Suprapubic skin (tissue), 4 donors: ENCODE measurements around the gene TRAK1. TPM values are rescaled to one million over a fixed set of nuclear protein-coding genes. Genes with fewer than 3 reads are reported as not detected.

Experiments used
- DNase-seq, 2 donors: peaks; one replicate each; pipeline ENCODE4 v3.0.0-alpha.2; 2019; ENCODE audit warnings: low spot score in 2 of 2
- H3K27ac ChIP-seq: fragments of 200-600 bp; sonication (generic); one replicate; pipeline ENCODE4 v1.5.1; 2019
- H3K27me3 ChIP-seq: fragments of 200-600 bp; sonication (generic); one replicate; pipeline ENCODE4 v1.5.1; 2019
- H3K36me3 ChIP-seq: fragments of 200-600 bp; sonication (generic); one replicate; pipeline ENCODE4 v1.5.1; 2019
- H3K4me1 ChIP-seq: fragments of 200-600 bp; sonication (generic); one replicate; pipeline ENCODE4 v1.5.1; 2019
- H3K4me3 ChIP-seq: fragments of 200-600 bp; sonication (generic); one replicate; pipeline ENCODE4 v1.5.1; 2019; ENCODE audit warnings: mild to moderate bottlenecking
- H3K9me3 ChIP-seq: fragments of 200-600 bp; sonication (generic); one replicate; pipeline ENCODE4 v1.5.1; 2019
- EP300 ChIP-seq: sonication (generic); formaldehyde crosslinking; IDR thresholded peaks from one replicate; pipeline ENCODE4 v1.6.1; 2017; ENCODE audit warnings: antibody characterized with exemption
- POLR2A ChIP-seq, 2 donors: fragments of 450-650 bp; IDR thresholded peaks; one replicate each; pipeline ENCODE4 v1.6.1; 2017; ENCODE audit warnings: antibody characterized with exemption in 2 of 2, mild to moderate bottlenecking in 2 of 2, moderate library complexity in 2 of 2
- POLR2AphosphoS5 ChIP-seq, 3 donors: sonication (generic); formaldehyde crosslinking; IDR thresholded peaks; one replicate each; pipeline ENCODE4 v1.6.1; 2017; ENCODE audit warnings: antibody characterized with exemption in 3 of 3
- WGBS: methylation state at CpG from one replicate; pipeline ENCODE4 v1.1.5; 2018; 5-methylcytosine and 5-hydroxymethylcytosine counted together
- total RNA-seq, 4 donors: library from RNA; depleted of rRNA; stranded (reverse); fragments of >200 nt; gene quantifications; one replicate each; pipeline ENCODE4 v1.1.0, GENCODE V29; 2016
- TF ChIP-seq, protein P1 (sequence below), 2 donors: fragments of 200-600 bp in 1 of 2; fragments of 450-650 bp in 1 of 2; sonication (generic) in 1 of 2; IDR thresholded peaks; one replicate each; pipeline ENCODE4 v1.5.1; 2016 to 2019; ENCODE audit warnings: antibody characterized with exemption in 2 of 2, mild to moderate bottlenecking in 1 of 2, moderate library complexity in 1 of 2

Gene TRAK1
- total RNA-seq, 4 donors from 2014 or later = 78.3 to 214 (median 86.4) TPM

DNA sequence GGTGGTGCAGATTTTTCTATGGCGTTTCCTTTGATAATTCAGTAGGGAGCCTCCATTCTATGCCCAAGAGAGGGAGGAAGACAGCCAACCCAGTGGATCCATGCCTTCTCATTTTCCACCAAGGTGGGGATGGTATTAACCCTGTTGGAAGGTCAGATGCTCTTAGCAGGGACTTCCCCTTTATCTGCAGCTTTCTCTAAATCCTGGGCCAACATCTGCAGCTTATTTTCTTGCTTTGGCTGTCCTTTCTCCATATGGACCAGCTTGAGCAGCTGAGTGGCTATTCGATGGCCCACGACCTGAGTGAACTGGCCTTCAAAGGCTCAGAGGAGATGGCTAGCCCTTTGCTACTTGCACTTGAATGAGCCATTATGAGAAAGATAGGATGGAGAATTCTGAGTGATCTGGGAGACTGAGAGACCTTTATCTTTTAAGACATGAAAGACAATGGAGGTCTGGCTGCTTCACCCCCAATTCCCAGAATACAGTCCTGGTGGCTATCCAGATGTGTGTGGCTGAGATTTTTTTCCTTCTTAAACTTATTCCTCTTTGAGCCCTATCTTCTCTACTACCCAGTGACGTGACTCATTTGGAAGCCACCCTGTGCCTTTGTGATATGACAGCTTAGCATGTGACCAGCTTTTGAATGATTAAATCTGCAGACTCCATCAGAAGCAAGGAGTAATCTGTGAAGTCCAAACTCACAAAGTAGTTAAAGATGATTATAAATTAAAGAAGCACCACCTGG is 39.6 kb upstream of the TRAK1 start:
- 64% methylated on average over 4 of the region's 4 CpGs for WGBS
- no peak overlapping the region for H3K4me3 ChIP-seq
- peaks cover 43% of the 10 kb centered on the region for H3K4me1 ChIP-seq
- peak in 1 of 2 donors; percentile 21 for DNase-seq
- H3K9me3 ChIP-seq = no peaks in the 10 kb centered on the region
- H3K27ac ChIP-seq = peak overlapping the region; percentile 84
- H3K27me3 ChIP-seq = no peaks in the 10 kb centered on the region
- TF ChIP-seq POLR2A (IDR thresholded peaks at IDR 0.05) = no peak
- no peaks in the 10 kb centered on the region for H3K36me3 ChIP-seq

GRCh38 chr3:42052132-42052483 is 39.0 kb upstream of the TRAK1 start:
- peak in 1 of 2 donors; percentile 26 for DNase-seq
- Histone ChIP-seq H3K9me3 (no peaks in the 10 kb centered on the region), H3K27me3 (no peaks in the 10 kb centered on the region), H3K36me3 (no peaks in the 10 kb centered on the region), H3K4me1 (peaks cover 43% of the 10 kb centered on the region), H3K4me3 (no peak overlapping the region), H3K27ac (peak overlapping the region; percentile 84)
- TF ChIP-seq, protein P1, sequence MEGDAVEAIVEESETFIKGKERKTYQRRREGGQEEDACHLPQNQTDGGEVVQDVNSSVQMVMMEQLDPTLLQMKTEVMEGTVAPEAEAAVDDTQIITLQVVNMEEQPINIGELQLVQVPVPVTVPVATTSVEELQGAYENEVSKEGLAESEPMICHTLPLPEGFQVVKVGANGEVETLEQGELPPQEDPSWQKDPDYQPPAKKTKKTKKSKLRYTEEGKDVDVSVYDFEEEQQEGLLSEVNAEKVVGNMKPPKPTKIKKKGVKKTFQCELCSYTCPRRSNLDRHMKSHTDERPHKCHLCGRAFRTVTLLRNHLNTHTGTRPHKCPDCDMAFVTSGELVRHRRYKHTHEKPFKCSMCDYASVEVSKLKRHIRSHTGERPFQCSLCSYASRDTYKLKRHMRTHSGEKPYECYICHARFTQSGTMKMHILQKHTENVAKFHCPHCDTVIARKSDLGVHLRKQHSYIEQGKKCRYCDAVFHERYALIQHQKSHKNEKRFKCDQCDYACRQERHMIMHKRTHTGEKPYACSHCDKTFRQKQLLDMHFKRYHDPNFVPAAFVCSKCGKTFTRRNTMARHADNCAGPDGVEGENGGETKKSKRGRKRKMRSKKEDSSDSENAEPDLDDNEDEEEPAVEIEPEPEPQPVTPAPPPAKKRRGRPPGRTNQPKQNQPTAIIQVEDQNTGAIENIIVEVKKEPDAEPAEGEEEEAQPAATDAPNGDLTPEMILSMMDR (IDR thresholded peaks at IDR 0.05) = no peak
- no peak for TF ChIP-seq EP300
- no peak for TF ChIP-seq POLR2AphosphoS5 (IDR thresholded peaks at IDR 0.05)
- TF ChIP-seq POLR2A (IDR thresholded peaks at IDR 0.05) = no peak
- WGBS = 50% methylated on average over 2 of the region's 2 CpGs

DNA sequence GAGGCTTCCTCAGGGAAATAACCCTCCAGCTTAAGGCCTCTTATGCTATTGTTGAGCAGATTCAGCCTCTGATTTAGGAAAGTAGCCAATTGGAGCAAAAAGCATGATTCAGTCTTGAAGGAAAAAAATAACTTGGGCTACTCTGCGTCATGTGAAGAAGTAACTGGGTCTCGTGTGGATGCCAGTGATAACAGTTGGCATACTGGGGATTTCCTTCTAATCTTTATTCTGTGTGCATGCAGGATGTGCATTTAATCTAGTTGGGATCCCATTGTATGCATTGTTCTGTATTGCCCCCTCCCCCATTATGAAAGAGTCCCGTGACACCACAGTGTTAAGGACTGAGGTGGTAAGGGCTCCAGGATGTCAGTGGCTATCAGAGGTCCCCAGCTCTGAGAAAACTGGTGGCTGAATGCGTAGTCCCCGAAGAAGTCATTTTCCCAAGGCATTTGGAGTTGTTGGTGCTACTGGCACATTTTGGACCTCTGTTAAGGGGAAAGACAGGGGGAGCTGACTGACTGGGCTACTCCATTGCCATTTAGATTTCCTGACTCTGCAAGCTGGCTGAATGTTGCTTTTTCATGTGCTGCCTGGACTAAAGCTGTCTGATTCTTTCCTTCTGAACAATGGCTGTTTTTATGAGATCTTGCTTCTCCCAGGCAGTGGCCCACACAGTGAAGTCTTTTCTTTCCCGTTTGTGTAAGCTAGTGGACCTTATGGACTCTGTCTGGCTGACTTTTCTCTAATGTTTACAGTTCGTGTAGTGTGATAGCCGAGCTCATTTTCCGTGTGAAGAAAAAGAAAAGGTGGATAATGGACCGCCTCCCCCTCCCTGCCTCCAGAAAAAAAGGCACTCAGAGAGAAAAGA is 38.4 kb upstream of the TRAK1 start:
- peaks cover 47% of the 10 kb centered on the region for H3K4me1 ChIP-seq
- TF ChIP-seq POLR2AphosphoS5 (IDR thresholded peaks at IDR 0.05) = peak in 1 of 3 donors; percentile 2
- no peak for TF ChIP-seq EP300
- H3K9me3 ChIP-seq = no peaks in the 10 kb centered on the region
- H3K36me3 ChIP-seq = no peaks in the 10 kb centered on the region
- WGBS = 45% methylated on average over 10 of the region's 10 CpGs
- peak overlapping the region; percentile 5 for H3K4me3 ChIP-seq
- DNase-seq = peak in 1 of 2 donors; percentile 43
- H3K27ac ChIP-seq = peak overlapping the region; percentile 84
- H3K27me3 ChIP-seq = no peaks in the 10 kb centered on the region

GRCh38 chr3:42053476-42053875 is 37.7 kb upstream of the TRAK1 start:
- WGBS = 76% methylated on average over 7 of the region's 7 CpGs
- TF ChIP-seq POLR2A (IDR thresholded peaks at IDR 0.05) (no peak), EP300 (no peak)
- peak in 1 of 2 donors; percentile 73 for DNase-seq
- H3K4me1 ChIP-seq = peaks cover 47% of the 10 kb centered on the region
- no peaks in the 10 kb centered on the region for H3K27me3 ChIP-seq
- no peaks in the 10 kb centered on the region for H3K36me3 ChIP-seq
- no peaks in the 10 kb centered on the region for H3K9me3 ChIP-seq
- H3K27ac ChIP-seq = peak overlapping the region; percentile 84
- H3K4me3 ChIP-seq = no peak overlapping the region

DNA sequence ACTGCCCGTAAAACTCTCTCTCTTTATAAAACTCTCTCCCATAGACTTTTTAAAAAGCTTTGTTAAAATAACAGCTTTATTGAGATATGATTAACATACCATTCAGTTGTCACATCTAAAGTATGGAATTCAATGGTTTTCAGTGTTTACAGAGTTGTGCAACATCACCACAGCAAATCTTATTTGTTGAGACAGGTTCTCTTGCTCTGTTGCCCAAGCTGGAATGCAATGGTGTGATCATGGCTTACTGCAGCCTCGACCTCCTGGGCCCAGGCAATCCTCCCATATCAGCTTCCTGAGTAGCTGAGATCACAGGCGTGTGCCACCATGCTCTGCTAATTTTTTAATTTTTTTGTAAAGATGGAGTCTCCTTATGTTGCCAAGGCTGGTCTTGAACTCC is 35.9 kb upstream of the TRAK1 start:
- TF ChIP-seq EP300 (no peak), POLR2A (IDR thresholded peaks at IDR 0.05) (no peak), POLR2AphosphoS5 (IDR thresholded peaks at IDR 0.05) (no peak)
- TF ChIP-seq, protein P1 (IDR thresholded peaks at IDR 0.05) = no peak
- no peaks in the 10 kb centered on the region for H3K27me3 ChIP-seq
- H3K36me3 ChIP-seq = no peaks in the 10 kb centered on the region
- 72% methylated on average over 3 of the region's 3 CpGs for WGBS
- H3K4me1 ChIP-seq = peaks cover 43% of the 10 kb centered on the region
- H3K27ac ChIP-seq = no peak overlapping the region
- no peak overlapping the region for H3K4me3 ChIP-seq
- no peaks in the 10 kb centered on the region for H3K9me3 ChIP-seq
- no peak for DNase-seq

DNA sequence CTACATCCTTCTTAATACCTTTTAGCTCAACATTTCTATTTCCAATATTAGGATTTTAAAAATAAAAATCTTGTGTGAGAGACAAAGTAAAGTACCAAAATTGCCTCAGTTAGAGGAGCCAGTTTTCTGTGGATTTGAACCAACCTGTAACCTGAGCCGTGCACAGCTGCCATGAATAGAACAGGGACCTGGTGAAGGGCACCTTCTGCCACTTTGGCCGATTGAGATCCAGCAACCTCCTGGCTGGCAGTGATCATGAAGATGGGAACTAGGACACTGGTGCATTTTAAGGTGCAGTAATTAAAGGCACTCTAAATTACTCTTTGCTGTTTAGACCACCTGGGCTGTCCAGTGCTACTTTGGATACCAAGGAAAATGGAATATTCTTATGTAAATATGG is 34.3 kb upstream of the TRAK1 start:
- H3K4me3 ChIP-seq = no peak overlapping the region
- H3K27ac ChIP-seq = no peak overlapping the region
- no peak for TF ChIP-seq EP300
- TF ChIP-seq, protein P1 (IDR thresholded peaks at IDR 0.05) = no peak
- no peak for TF ChIP-seq POLR2A (IDR thresholded peaks at IDR 0.05)
- TF ChIP-seq POLR2AphosphoS5 (IDR thresholded peaks at IDR 0.05) = no peak
- H3K9me3 ChIP-seq = no peaks in the 10 kb centered on the region
- H3K36me3 ChIP-seq = no peaks in the 10 kb centered on the region
- 89% methylated on average over 2 of the region's 2 CpGs for WGBS
- peaks cover 50% of the 10 kb centered on the region for H3K4me1 ChIP-seq
- H3K27me3 ChIP-seq = no peaks in the 10 kb centered on the region
- DNase-seq = peak in 1 of 2 donors; percentile 53
